C4-2B (cell line): ENCODE data around the gene MS4A7.

ENCODE experiments used
- CTCF ChIP-seq: fragments of 450-650 bp; conservative IDR thresholded peaks from 2 replicates; pipeline ENCODE4 v1.5.1; 2017; ENCODE audit warnings: mild to moderate bottlenecking
- ZFX ChIP-seq: fragments of 450-650 bp; IDR thresholded peaks from 2 replicates; pipeline ENCODE4 v1.6.1; 2017

- TF ChIP-seq CTCF (peak; percentile 87), ZFX (no peak)
These were observed 44.2 kb upstream of the MS4A7 start for GRCh38 chr11:60334005-60334620.
